Measurements from ENCODE around the gene SENP6.
"Not testable (repeated sequence)": the region's sequence is repeated elsewhere in the genome, so short reads cannot be mapped to it uniquely, and the experiment has no call there.

SENP6 gene

DNA sequence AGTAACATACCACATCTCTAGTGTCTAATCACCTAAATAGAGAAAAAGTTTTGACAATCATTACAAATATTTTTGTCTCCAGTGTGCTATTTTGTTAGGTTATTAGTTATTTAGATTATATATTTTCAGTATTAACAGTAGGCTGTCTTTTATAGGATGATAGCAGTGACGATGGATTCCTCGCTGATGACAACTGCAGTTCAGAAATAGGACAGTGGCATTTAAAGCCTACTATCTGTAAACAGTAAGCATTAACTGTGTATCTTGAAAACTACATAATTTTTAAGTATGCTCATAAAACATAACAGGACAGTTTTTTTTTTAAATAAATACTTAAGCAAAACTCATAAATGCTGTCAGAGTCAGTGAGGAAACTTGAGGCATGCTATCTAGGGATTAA, 109.5 kb downstream of the SENP6 start:
- no peak overlapping the region for H3K4me3 ChIP-seq (ENCODE audit: low read depth, low read length)
- TF ChIP-seq, protein P1, sequence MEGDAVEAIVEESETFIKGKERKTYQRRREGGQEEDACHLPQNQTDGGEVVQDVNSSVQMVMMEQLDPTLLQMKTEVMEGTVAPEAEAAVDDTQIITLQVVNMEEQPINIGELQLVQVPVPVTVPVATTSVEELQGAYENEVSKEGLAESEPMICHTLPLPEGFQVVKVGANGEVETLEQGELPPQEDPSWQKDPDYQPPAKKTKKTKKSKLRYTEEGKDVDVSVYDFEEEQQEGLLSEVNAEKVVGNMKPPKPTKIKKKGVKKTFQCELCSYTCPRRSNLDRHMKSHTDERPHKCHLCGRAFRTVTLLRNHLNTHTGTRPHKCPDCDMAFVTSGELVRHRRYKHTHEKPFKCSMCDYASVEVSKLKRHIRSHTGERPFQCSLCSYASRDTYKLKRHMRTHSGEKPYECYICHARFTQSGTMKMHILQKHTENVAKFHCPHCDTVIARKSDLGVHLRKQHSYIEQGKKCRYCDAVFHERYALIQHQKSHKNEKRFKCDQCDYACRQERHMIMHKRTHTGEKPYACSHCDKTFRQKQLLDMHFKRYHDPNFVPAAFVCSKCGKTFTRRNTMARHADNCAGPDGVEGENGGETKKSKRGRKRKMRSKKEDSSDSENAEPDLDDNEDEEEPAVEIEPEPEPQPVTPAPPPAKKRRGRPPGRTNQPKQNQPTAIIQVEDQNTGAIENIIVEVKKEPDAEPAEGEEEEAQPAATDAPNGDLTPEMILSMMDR (IDR thresholded peaks at IDR 0.05; ENCODE audit: low read depth, low read length) = no peak

DNA sequence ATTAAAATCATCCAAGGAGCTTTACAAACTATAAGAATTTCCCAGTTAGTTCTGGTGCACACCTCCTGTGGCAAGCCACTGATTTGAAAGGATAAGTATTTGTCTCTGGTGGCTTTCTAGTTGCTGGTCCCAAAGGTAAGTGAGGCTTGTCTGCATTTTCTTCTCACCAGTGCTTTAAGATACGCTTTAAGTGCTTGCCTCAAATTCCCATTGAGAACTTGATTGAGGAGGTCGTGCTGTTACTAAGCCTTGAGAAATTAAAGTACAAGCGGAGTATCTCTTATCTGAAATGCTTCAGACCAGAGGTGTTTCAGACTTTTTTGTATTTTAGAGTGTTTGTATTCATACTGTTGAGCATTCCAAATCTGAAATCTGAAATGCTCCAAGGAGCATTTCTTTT, 117.5 kb downstream of the SENP6 start:
- no peak overlapping the region for H3K4me3 ChIP-seq (ENCODE audit: low read depth, low read length)
- TF ChIP-seq, protein P1 (IDR thresholded peaks at IDR 0.05; ENCODE audit: low read depth, low read length) = no peak

DNA sequence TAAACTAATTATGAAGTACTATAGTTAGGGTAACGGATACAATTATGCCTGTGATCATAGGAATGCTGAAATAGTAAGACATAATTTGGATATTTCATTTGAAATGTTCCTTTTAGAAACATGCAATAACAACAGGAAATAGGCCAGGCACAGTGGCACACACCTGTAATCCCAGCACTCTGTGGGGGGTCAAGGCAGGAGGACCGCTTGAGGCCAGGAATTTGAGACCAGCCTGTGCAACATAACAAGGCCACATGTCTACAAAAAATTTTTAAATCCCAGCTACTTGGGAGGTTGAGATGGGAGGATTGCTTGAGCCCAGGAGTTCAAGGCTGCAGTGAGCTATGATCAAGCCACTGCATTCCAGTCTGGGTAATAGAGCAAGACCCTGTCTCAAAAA, 121.7 kb downstream of the SENP6 start:
- TF ChIP-seq, protein P1 (IDR thresholded peaks at IDR 0.05; ENCODE audit: low read depth, low read length) = no peak
- no peak overlapping the region for H3K4me3 ChIP-seq (ENCODE audit: low read depth, low read length)

DNA sequence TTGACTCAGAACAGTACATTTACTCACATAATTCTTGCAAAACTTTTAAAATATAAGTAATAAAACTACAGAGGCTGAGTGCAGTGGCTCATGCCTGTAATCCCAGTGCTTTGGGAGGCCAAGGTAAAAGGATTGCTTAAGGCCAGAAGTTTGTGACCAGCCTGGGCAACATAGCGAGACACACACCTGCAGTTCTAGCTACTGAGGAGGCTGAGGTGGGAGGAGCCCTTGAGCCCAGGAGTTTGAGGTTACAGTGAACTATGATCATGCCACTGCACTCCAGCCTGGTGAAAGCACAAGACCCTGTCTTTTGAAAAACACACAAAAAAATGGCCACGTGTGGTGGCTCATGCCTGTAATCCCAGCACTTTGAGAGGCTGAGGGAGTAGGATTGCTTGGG, 125.5 kb downstream of the SENP6 start:
- no peak overlapping the region for H3K4me3 ChIP-seq (ENCODE audit: low read depth, low read length)
- TF ChIP-seq, protein P1 (IDR thresholded peaks at IDR 0.05; ENCODE audit: low read depth, low read length) = no peak

DNA sequence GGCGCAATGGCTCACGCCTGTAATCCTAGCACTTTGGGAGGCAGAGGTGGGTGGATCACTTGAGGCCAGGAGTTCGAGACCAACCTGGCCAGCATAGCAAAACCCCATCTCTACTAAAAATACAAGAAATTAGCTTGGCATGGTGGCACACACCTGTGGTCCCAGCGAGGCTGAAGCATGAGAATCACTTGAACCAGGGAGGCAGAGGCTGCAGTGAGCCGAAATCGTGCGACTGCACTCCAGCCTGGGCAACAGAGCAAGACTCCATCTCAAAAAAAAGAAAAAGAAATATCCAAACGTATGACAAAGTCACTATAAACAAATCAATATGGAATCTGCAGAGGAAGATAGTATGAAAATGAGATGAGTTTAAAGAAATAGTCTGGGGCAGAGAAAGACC, 129.3 kb downstream of the SENP6 start:
- not testable (repeated sequence) for H3K4me3 ChIP-seq (ENCODE audit: low read depth, low read length)

DNA sequence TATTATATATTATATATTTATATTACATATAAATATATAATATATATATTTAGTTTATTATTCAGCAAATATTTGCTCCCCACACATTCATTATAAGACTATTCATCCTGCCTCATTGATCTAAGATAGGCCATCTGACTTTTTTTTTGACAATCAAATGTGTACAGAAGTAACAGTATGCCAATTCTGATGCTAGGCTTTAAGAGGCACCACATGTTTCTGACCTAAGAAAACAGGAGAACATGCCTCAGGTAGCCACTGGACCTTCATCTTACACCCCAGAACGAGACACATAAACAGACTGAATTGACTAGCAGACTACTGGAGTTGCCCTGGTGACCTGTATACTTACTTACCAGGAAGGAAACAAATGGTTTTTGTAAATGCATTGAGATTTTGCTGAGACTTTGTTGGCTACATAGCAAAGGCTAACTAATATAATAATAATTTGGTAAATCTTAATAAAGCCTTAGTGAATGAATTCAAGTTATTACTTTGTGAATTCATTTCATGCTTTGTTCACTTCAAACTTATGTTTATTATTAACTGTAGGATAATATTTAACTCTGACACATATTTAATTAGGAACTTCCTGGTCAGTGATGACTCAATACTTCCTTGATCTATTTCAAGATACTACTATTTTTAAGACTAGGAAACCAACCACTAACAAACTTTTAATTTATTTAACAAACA, 134.0 kb downstream of the SENP6 start:
- TF ChIP-seq, protein P1 (IDR thresholded peaks at IDR 0.05; ENCODE audit: low read depth, low read length) = no peak
- H3K4me3 ChIP-seq (ENCODE audit: low read depth, low read length) = no peak overlapping the region

DNA sequence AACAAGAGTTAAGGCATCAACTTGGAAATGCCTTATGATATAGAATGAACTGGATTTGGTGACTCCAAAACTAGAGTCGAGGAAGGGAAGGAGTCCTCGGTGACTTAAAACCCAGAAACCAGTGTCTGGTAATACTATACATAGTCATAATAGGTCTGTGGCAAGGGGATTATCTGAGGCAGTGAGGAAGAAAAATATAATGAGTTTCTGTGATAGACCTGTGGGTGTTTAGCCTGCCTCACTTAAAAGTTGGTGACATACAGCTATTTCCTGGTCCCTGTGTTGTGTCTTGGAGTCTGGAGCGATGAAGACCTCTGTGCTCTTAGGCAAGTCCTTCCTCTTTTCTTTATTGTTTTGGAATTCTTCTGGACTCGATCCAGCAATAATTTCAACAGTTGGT, 142.3 kb downstream of the SENP6 start:
- no peak overlapping the region for H3K4me3 ChIP-seq (ENCODE audit: low read depth, low read length)
- TF ChIP-seq, protein P1 (IDR thresholded peaks at IDR 0.05; ENCODE audit: low read depth, low read length) = no peak

DNA sequence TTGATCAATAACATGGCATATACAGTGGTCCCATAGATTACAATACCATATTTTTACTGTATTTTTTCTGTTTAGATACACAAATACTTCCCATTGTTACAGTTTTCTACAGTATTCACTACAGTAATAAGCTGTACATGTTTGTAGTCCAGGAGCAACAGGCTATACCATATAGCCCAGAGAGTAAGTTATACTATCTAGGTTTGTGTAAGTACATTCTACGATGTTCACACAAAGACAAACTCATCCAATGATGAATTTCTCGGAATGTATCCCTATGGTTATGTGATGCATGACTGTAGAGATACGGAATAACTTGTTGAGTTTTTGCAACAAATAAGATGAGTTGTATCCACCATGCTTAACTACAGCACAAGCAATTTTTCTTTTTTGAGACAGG, 143.7 kb downstream of the SENP6 start:
- TF ChIP-seq, protein P1 (IDR thresholded peaks at IDR 0.05; ENCODE audit: low read depth, low read length) = no peak
- H3K4me3 ChIP-seq (ENCODE audit: low read depth, low read length) = no peak overlapping the region

Data from WI38 (cell line).